GM19099 (cell line): ENCODE results near the gene PLSCR2.

Experiments used
- POLR2A ChIP-seq: IDR thresholded peaks from 3 replicates; pipeline ENCODE4 v1.6.1; 2011; ENCODE audit warnings: low read depth; ENCODE audit not compliant: insufficient read length; ENCODE audit errors: extremely low read depth

The PLSCR2 gene

GRCh38 chr3:146496726-146497125 is 27.4 kb upstream of the PLSCR2 start:
- TF ChIP-seq POLR2A = no peak

DNA sequence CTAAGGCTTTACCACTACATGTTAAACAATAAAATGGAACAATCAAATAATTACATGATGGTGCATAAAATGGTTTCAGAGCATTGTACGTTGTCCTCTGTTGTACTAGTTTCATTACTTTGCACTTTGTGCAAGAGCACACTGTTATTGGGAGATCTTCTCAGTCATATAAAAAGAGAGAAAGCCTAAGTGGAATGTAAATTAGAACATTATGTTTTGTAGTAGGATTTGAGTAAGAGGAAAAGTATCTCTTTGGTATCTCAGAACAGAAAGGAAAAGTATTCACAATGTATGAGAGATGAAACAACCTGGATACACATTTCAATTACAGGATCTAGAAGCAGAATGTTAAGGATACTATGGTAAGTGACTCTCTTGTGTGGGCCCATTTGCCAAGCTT is 26.9 kb upstream of the PLSCR2 start:
- no peak for TF ChIP-seq POLR2A

DNA sequence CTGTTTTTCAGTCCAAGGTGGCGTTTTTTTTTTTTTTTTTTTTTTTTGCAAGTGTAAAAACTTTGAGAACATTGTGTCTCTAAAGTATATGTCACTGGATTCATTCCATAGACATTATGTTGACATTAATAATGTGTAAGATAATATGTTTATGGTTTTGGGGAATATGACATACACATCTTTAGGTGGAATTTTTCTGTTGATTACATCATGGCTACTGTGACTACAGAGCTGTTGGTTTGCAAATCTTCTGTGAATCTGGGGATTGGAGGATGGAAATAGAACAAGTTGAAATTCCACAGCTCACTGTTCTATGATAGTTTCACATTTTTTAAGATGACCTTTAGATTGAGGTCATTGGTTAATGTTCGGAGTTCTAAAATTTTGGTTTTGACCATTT is 24.4 kb upstream of the PLSCR2 start:
- TF ChIP-seq POLR2A = no peak

- TF ChIP-seq POLR2A = no peak
Observed at GRCh38 chr3:146493221-146493620, 23.9 kb upstream of the PLSCR2 start.

DNA sequence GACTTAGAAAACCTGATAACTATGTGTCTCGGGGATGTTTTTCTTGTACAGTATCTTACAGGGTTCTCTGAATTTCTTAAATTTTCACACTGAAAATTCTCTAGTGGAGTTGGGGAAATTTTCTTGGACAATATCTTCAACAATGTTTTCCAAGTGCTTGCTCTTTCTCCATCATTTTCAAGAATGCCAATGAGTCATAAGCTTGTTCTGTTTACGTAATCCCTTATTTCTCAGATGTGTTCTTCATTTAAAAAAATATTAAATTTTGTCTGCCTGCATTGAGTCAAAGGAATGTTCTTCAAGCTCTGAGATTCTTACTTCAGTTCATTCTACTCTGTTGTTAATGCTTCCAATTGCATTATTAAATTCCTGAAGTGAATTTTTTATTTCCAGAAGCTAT is 21.9 kb upstream of the PLSCR2 start:
- no peak for TF ChIP-seq POLR2A

DNA sequence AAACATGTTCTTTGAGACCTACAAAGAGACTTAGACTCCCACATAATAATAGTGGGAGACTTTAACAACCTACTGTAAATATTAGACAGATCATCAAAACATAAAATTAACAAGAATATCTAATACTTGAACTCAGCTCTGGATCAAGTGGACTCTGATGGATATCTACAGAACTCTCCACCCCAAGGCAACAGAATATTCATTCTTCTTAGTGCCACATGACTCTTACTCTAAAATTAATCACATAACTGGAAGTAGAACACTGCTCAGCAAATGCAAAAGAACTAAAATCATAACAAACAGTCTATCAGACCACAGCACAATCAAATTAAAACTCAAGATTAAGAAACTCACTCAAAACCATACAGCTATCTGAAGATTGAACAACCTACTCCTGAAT is 15.9 kb upstream of the PLSCR2 start:
- TF ChIP-seq POLR2A = no peak

DNA sequence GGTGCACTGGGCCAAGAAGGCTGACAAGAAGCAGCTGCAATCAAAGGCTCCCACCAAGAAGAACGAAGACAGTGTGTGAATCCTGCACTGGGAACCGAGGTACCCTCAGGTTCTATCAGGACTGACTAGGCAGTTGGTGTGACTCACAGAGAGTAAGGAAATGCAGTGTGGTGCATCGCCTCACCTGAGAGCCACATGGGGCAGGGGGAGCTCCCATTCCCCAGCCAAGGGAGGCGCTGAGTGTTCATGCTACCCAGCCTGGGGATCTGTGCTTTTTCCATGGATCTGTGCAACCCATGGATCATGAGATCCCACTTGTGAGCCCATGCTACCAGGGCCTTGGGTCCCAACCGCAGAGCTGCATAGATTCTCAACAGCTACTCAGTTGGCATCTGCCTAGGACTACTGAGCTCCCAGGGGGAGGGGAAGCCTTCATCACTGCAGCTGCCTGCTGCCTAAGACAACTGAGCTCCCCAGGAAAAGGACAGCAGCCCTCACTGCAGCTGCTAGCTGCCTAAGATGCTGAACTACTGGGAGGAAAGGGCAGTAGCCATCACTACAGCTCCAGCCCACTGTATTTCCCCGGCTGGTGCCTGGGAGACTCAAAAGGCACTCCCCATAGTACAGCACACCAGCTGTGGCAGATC is 6.9 kb upstream of the PLSCR2 start:
- TF ChIP-seq POLR2A = no peak

- TF ChIP-seq POLR2A = no peak
Observed at GRCh38 chr3:146473726-146474125, 4.4 kb upstream of the PLSCR2 start.

GRCh38 chr3:146472611-146473010 is 3.2 kb upstream of the PLSCR2 start:
- TF ChIP-seq POLR2A = no peak

GRCh38 chr3:146471012-146471411 is 1.7 kb upstream of the PLSCR2 start:
- TF ChIP-seq POLR2A = no peak

DNA sequence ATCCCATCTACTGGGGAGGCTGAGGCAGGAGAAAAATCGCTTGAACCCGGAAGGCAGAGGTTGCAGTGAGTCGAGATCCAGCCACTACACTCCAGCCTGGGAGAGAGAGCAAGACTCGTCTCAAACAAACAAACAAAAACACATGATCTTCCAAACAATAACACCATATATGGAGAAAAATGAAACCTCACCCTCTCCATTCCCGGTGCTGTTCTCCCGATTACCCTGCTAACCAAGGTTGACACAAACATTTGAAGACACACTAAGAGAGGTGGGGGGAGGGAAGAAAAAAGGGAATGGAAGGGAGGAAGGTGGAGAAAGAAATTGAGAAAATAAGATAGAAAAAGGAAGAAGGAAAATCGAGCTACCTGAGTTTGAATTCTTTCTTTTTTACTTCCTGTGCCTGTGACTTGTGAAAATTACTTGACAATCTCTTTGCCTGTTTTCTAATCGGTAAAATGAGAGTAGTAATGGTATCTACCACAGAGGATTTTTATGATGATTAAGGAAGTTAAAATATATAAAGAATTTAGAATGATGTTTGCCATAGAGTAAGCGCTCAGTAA is 1.1 kb upstream of the PLSCR2 start:
- no peak for TF ChIP-seq POLR2A

GRCh38 chr3:146468671-146469149 is 651 bp downstream of the PLSCR2 start:
- no peak for TF ChIP-seq POLR2A

GRCh38 chr3:146468234-146468633 is 1.1 kb downstream of the PLSCR2 start:
- no peak for TF ChIP-seq POLR2A

GRCh38 chr3:146466604-146467003 is 2.8 kb downstream of the PLSCR2 start:
- TF ChIP-seq POLR2A = no peak

- no peak for TF ChIP-seq POLR2A
Observed at GRCh38 chr3:146465693-146466465, 3.5 kb downstream of the PLSCR2 start.

- TF ChIP-seq POLR2A = no peak
Observed at GRCh38 chr3:146464783-146465182, 4.6 kb downstream of the PLSCR2 start.

GRCh38 chr3:146464005-146464595 is 5.3 kb downstream of the PLSCR2 start:
- TF ChIP-seq POLR2A = no peak

DNA sequence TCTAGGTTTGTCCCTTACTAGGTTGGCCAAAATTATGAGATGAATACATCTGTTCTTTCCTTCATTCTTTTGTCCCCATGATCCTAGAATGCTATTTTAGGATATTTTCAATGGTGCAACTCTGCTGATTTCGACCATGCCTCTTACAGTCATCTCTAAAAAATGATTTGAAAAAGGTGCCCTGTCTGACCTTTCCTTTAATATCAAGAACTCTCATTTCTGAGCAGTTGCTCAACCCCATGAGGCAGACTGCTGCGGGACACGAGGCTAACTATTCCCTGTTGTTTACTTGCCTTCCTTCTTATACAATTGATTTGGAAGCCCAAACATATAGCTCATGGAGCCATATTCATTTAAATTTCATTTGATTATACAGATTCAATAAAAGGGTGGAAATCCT is 14.6 kb downstream of the PLSCR2 start:
- TF ChIP-seq POLR2A = no peak
